Ecto neural progenitor cell (in vitro differentiated cells): ENCODE data around the gene C10orf105.

Source experiments
- DNase-seq: peaks from one replicate; pipeline ENCODE4 v3.0.0-alpha.2; 2018; ENCODE audit warnings: low spot score

Gene C10orf105

DNA sequence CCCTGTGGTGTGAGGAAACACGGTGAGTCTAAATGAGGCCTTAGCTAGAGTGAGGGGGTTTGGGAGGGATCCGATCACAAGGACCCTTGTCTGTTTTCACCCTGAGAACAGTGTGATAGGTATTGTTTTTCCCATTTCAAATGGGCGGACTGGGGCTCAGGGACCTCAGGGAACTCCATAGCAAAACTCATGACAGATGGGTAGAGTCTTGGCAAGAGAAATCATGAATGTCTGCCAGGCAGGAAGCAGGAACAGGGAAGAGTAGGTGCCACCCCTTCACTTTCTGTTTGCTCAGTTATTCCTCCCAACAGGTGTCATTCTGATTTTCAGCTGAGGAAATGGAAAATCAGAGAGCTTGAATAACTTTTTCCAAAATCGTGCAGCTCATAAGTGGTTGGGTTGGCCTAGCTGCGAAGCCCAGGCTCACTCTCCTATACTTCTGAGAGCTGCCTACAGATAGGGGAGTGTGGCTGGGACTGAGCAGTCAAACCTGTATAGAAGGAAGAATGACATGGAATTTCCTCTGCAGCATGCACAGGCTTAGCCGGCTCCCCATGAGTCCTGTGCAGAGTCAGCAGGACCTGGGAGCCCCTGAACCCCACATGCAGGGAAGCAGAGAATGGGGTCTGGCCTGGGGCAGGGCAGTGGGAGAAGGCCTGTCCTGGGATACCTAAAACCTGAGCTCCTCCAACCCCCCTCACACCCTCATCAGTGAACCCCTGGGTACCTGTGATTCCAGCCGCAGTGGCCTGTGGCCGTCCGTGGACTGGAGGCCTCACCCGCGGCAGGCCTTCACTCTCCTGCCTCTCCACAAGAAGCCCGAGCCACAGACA is 17.6 kb upstream of the C10orf105 start:
- DNase-seq, result no peak

DNA sequence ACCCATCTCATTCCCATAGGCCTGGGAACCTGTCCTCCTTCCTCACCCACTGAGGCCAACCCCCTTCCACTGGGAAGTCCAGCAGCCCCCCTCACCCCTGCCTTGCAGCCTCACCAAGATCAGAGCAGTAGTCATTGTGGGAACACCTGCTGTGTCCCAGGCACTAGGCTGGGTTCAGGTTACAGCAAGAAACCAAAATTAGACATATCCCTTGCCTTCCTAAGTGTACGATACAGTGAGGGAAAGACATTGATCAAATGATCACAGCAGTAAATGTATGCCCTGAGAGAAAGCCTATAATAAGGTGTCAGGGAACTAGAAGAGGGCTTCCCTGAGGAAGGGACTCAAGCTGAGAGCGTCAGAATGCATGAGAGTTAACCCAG is 17.0 kb upstream of the C10orf105 start:
- DNase-seq, result no peak

DNA sequence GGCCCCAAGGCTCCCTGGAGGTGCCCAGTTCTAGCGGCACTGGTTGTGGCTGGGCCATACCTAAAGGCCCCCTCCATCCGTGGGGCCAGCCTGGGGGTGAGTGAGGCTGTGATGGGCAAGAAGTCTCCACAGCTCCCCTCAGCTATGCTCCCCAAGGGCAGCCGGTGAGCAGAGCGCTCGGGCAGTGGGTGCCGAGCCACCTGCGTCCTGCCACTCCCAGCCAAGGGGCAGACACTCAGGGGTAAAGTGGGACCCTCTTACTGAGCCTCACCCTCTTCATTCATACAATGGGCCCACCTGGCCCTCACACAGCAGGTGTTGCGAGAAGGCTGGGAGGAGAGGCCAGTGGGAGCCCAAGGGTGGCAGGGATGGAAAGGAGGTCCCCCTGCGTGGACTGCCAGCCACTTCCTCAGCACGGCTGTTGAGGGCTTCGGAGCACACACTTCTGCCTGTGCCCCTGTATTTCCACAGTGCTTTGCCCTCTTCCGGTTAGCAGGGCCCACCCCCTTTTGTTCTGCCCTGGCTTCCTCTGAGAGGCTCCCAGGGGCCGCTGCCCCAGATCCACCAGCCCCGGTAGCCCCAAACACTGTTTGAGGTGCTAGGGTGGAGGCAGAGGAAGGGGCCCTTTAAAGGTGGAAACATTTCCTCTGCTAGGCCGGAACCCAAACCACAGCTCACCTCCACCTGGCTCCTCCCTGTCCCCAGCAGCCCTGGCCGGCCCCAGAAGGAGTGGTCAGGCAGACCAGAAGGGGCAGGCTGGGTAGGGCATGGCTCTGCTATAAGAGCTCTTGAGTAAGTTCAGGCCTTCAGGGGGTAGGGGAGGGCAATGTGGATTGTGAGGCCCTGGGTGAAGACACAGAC is 16.4 kb upstream of the C10orf105 start:
- DNase-seq, result no peak

DNA sequence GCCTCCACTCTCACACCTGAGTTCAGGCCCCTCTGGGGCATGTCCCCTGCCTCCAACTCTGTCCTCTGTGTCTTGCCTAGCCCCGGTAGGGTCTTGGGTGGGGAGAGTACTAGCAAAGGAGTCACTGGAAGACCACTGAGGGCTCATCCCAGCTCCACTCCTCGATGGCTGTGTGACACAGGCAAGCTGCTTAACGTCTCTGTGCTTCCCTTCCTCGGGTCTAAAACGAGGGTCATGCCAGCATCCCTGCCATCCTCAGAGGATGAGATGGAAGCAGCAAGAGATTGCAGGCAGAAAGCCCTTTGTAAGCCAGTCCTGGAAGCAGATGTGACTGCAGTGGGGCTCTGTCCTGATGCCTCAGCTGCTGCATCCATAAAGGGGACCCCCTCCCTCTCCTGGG is 15.2 kb upstream of the C10orf105 start:
- DNase-seq, result no peak

DNA sequence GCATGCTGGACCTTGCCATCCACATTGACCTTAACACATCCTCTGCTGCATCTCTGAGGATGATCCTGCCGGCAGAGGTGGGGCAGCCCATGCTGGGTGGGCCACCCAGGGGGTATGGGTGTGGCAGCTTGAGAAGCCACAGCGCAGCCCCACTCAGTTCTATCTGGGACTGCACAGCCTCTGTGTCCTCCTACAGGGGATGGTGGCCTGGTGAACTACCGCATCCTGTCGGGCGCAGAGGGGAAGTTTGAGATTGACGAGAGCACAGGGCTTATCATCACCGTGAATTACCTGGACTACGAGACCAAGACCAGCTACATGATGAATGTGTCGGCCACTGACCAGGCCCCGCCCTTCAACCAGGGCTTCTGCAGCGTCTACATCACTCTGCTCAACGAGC is 12.2 kb upstream of the C10orf105 start:
- DNase-seq, result no peak

DNA sequence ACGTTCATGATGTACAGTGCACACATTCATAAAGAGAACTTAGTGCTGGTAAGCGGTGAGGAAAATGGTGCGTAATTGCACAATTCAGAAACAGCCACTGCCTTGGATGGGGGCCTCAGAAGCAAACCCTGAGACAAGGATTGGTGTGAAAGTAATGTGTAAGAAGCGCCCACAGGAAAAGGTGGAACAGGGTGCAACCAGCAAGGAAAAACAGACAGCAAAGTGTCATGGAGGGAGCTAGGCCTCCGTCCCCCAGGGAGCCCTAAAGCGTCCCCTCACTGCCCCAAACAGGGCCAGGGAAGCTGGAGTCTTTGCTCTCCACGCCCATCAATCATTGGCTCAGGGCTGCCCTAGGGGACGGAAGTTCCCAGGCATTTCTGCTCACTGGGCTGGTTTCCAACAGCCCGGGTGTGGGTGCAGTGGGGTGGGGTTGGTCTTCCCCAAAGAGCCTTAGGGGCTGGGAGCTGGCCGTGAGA is 9.6 kb upstream of the C10orf105 start:
- no peak for DNase-seq

DNA sequence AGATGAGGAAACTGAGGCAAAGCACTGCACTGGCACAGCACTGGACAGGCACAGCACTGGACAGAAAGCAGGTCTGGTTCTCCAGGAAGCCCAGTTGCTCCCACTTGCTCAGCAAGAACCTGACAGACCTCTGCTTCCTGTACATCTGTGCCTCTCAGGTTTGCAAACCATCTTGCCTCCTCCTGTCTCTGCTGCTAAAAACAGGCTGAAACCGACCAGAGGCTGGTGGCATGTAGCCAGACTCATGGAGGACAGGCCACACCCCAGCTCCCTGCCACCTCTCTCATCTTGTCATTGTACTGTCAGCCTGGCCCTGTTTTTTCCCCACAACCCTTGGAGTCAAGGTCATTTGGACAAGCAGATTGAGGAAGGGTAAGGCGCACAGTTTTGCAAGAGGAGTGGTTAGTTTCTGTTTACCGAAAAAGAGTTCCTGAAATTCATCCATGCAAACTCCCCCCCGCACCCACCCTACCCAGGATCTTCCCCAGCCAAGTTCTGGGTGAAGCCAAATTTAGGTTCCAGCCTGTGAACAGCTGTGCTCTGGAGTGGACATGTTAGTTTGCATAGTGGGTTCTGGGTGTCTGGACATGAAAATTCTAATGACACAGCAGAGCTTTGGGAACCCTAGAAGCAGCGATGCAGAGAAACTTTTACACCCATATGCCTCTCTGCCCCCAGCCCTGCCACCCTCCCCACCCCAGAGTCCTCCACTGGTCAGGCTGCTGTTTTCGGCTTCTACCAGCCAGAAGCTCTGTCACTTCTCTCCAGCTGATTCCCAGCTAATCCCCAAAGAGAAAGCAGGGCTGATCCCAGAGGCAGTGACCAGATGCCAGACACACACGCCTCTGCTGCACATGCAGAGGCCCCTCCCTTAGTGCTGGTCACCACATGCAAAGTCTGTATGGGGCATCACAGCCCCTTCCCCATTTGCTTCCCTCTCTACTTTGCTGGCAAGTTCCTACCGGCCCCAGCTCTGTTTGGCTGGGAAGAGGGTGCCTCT is 8.5 kb upstream of the C10orf105 start:
- DNase-seq, result peak; percentile 61

DNA sequence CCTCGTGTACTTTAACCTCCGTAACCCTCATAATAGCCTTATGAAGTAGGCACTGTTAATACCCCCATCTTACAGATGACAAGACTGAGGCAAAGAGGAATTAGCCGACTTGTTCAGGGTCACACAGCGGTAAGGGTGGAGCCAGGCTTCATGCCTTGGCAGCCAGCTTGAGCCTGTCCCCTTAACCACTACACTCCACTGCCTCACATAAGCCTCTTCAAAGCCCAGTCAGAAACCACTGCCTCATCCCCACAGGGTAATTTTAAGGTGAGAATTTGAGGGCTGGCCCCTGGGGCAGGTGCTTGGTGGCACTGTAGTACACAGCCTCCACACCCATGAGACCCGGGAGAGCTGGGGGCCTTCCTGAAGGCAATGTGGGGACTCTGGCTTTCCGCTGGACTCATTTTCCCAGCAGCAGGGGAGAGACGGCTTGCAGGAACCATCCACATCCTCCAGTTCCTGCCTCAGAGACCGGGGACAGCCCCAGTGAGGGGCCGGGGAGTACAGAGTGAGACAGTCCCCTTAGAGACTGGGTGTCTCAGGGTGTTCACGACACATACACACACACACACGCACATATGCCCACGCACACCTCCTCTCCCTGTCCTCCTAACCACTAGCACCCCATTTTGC is 7.6 kb upstream of the C10orf105 start:
- DNase-seq, result no peak

DNA sequence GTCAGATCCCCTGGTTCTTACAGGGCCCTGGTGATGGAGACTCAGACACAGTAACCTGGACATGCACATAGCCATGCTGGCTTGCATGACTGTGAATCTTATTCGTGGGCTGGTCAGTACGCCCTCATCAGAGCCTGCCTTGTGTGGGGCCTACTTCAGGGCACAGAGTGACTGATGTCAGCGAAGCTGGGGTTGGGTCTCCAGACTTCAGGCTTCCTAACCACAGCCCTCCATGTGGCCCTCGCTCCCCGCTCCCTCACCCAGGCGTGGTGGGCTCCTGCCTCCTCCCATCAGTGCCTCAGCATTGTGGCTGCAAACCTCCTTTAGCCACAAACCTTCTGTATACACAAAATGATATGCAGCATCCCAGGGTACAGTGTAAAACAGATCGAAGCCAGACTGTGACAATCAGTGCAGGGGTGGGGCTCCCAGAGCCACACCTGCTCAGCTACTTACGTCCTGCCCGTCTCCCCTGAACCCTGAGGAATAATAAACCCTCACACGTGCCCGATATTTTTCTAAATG is 7.1 kb upstream of the C10orf105 start:
- no peak for DNase-seq

DNA sequence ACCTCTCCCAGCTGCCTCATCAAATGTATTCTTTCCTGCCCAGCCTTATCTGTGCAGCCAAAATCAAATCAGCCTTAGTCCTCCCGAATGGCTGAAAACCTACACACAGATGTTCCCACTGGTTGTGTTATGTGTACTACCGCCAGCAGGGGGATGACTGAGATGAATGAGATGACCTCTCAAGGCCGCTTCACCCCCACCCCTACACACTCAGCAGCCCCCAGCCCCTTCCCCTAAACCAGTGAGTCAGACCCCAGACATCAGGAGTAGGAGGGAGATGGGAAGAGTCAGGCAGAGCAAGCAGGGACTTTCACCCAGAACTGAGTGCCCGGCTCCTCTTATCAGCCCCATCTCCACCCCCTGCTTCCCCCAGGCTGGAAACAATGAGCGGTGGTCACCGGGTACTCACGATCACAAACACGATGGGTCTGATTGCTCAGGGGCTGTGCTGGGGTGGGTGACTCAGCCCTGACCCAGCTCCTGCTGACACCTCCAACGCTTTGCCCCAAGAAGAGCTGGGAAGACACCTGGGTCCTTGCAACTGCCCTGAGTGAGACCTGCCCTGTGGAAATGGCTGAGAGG is 6.5 kb upstream of the C10orf105 start:
- DNase-seq, result no peak

DNA sequence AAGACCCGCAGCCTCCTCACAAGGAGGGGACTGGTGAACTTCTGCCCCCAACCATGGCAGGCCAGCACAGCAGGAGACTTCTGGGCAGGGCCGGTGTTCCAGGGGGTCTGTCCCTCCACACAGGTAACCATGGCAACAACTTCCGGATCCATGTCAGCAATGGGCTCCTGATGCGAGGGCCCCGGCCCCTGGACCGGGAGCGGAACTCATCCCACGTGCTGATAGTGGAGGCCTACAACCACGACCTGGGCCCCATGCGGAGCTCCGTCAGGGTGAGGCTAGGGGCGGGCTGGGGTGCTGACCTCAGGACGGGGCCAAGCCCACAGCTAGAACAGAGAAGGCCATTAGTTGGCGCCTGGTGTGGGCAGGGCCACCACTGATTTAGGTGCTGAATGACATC is 5.7 kb upstream of the C10orf105 start:
- no peak for DNase-seq

DNA sequence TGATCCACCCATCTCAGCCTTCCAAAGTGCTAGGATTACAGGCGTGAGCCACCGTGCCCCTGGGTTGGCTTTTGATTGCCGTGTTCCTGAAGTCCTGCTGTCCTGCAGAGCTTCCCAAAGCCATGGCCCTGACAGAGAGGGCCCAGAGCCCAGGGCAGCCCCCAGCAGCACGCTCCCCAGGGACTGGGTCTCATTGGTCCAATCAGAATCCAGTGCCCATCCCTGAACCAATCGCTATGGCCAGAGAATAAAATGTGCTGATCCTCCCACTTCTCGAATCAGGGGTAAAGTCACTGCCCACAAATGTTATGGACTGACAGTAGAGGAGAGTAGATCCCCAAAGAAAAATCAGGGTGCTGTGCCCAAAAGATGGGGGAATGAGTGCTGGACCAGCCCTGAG is 5.0 kb upstream of the C10orf105 start:
- no peak for DNase-seq

DNA sequence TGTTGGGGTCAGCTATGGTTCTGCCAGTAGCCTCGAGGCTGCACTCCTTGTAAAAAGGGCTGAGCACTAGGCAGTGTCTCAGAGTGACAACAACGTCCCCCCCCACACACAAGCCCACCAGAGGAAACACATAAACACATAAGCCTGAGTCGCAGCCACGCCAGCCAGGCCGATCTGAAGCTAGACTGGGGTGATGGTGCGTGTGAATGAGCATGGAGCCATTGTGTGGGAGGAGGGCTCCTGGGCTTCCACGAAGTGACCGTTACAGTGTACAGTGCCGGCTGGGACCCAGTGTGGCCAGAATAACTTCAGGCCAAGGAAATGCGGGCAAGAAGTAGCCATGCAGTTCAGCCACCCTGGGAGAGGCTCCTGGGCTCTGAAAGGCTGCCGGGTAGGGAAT is 3.7 kb upstream of the C10orf105 start:
- no peak for DNase-seq

DNA sequence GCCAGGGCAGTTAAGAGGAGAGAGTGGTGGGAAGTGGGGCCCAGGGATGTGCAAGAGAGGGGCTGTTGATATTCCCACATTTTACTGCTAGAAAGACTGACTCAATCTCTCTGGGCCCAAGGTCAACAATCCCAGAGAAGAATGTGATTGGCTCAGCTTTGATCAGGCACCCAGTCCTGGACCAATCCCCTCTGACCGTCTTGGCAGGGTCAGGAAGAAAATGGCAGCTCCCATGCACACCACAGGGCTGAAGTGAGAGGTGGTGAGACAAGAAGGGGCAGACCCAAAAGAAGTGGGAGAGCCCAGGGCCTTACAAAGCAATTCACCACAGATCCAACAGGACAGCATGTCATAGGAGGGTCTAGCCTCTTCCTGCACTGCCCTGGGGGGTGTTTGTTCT is 3.3 kb upstream of the C10orf105 start:
- DNase-seq, result no peak

DNA sequence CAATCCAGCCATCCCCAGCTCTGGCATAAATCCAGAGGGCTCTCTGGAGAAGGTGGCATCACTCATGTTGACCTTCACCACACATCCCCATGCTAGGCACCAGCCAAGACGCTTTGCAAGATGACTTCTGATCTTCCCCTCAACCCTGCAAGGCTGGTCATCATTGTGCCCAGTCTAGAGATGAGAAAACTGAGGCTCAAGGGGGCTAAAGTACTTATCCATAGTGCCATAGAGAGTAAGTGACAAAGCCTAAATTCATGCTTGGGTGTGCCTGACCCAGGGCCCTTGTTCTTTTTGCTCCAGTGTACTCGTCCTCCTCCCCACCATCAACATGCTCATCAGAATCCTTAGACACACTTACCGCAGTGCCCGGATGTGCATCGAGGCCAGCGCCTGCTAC is 1.7 kb upstream of the C10orf105 start:
- no peak for DNase-seq

DNA sequence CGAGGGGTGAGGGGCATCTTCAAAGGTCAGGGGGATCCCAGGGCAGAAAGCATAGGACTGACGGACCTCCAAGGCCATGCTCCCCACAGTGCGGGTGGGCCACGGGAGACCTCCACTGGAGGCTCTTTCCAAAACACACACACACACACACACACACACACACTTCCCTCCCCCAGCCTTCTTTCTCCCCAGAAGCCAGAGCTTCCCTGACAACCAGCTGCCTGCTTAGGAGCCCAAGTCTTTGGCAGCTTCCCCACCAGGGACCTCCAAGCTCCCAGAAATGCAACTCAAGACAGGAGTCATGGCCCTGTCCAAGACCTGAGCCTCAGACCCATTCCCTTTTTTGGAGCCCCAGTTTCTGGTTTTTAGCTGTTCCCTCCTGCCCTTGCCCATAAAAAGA is 710 bp upstream of the C10orf105 start:
- no peak for DNase-seq

DNA sequence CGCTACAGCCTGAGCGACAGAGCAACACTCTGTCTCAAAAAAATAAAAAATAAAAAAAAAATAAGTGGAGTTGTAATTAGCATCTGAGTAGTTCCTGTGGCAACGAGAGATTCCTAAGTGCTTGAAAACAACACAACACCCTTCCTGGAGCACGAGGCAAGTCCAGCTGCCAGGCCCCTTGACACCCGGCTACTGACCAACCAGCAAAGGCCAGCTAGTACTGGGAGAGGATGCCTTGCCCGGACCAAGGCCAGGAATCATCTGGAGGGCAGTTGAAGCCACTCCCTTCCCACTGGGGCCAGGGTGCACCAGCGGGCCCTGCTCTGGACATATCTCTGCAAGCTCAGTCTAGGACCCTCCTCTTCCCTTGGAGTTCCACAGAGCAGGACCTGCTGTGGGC is 536 bp downstream of the C10orf105 start:
- no peak for DNase-seq

DNA sequence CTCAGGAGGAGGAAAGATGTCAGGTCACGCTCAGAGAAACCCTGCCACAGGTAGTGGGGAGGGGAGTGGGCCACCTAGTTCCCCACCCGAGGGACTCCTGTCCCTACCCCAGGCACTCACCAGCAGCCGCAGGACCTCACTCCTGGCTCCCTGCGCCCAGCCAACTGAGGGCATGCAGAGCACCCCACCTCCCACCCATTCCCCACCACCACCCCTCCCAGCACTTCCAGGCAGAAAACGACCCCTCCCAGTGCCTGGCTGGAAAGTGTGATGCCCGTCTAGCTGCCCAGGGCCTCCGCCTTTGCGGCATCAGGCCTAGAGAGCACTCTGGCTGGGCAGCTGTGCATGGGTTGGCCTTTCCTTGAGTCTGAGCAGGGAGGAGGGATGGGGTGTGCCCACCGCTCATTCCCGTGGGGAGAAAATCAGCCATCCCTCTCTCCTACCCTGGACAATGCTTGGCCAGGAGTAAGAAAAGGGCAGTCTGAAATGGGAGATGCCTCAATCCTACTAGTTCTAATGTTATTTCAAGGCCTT is 1.3 kb downstream of the C10orf105 start:
- no peak for DNase-seq

DNA sequence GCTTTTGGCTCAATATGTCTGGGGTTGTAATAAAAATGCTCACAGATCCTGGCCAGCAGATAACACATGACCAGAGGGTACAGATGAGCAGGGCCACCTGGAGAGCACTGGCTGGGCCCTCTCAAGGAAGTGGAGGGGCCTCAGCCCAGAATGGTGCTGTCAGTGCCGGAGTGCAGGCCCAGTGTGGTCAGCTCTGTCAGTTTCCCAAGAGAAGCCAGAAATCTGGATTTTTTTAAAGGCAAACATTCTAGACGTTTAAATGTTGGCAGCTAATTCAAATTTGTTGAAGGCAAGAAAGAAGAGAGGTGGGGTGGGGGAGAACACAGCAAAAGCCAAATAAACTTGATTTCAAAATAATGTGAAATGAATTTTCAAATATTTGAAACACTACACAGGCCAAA is 2.0 kb downstream of the C10orf105 start:
- no peak for DNase-seq

DNA sequence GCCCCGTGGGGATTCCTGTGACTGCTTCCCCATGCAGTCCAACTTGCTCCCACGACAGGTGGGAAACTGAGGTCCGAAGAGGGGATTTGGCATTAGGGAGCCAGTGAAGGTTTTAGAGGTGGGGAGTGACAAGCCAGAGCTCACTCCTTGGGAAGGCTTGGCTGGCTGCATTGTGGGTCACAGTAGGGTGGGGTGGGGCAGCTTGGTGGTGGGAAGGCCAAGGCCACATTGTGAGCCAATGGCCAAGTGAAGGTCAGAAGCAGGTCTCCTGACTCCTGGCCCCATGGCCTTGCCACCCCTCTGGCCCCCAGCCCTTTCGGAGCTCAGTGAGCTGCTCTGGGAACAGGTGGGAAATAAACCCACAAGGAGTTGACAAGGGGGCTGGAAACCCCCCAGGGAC is 2.5 kb downstream of the C10orf105 start:
- no peak for DNase-seq

DNA sequence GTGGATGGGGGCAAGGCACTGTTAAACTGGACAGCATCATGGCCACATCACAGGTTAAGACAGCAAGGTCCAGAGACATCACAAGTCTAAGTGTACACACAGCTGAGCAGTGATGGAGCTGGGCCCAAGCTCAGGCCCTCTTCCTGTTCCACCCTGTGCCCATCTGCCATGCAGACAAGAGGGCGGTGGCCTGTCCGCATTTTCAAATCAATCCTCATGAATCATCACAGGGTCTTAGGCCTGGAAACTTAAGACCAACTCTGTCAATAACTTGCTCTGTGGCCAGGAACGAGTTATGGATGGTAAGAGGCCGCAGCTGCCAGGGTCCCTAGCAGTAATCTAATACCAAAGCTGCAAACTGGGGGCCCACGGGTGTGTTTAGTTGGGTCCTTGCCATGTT is 3.2 kb downstream of the C10orf105 start:
- DNase-seq, result no peak
